GM12872 (cell line): ENCODE measurements around the gene CHRNG.

Source experiments
- CTCF ChIP-seq: IDR thresholded peaks from 3 replicates; pipeline ENCODE4 v1.5.1; 2011; ENCODE audit warnings: low read depth, mild to moderate bottlenecking, low read length, moderate library complexity; ENCODE audit not compliant: insufficient read depth

The CHRNG gene

GRCh38 chr2:232508251-232508650 is 31.2 kb upstream of the CHRNG start:
- no peak for TF ChIP-seq CTCF

- no peak for TF ChIP-seq CTCF
Observed at GRCh38 chr2:232511336-232511890, 28.1 kb upstream of the CHRNG start.

- TF ChIP-seq CTCF = no peak
Observed at GRCh38 chr2:232512602-232513001, 26.9 kb upstream of the CHRNG start.

- no peak for TF ChIP-seq CTCF
Observed at GRCh38 chr2:232513353-232513752, 26.1 kb upstream of the CHRNG start.

GRCh38 chr2:232515639-232516038 is 23.9 kb upstream of the CHRNG start:
- TF ChIP-seq CTCF = no peak

GRCh38 chr2:232516551-232516950 is 22.9 kb upstream of the CHRNG start:
- no peak for TF ChIP-seq CTCF

- no peak for TF ChIP-seq CTCF
Observed at GRCh38 chr2:232518844-232519243, 20.6 kb upstream of the CHRNG start.
